PC-3 (cell line): ENCODE results near the gene BCAS4.

Experiments
- EZH2 ChIP-seq: fragments of 300-600 bp; sonication (generic); IDR thresholded peaks from one replicate; pipeline ENCODE4 v1.6.1; 2017; ENCODE audit warnings: antibody characterized with exemption, mild to moderate bottlenecking, low read length; ENCODE audit not compliant: unreplicated experiment
- EZH2phosphoT487 ChIP-seq: fragments of 300-600 bp; sonication (generic); IDR thresholded peaks from 2 replicates; pipeline ENCODE4 v1.6.1; 2018; ENCODE audit warnings: mild to moderate bottlenecking, antibody characterized with exemption, low read length, borderline replicate concordance
- TF ChIP-seq, protein P1 (sequence below): fragments of 300-600 bp; sonication (generic); conservative IDR thresholded peaks from 2 replicates; pipeline ENCODE4 v1.5.1; 2017; ENCODE audit warnings: antibody characterized with exemption, low read depth, mild to moderate bottlenecking, low read length

DNA sequence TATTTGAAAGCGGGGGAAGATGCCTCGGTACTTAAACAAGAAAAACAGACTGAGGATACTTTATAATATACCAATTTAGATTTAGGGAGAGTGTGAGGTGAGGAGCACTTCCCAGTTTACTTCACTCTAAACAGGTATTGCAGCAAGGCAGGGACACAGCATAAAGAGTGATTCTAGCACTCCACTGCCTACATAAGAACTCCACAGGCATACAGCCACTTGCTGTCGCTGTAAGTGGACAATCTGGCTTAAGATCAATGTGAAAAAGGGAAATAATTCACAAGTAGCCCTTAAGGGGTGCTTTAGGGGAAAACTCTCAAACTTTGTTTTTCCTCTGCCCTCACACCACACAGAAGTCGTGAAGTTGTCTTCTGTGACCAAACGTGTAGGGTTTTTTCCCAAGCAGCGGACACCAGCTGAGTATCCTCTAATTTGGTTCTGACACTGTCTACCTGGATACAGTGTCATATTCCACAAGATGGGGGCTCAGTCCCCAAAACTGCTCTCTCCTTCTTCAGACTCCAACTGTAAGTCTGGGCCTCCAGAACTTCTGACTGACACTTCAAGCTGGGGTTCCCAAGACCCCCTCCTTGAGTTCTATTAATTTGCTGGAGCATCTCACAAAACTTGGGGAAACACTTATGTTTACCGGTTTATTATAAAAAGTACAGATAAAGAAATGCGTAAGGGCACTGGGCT is 127.1 kb downstream of the BCAS4 start:
- TF ChIP-seq, protein P1, sequence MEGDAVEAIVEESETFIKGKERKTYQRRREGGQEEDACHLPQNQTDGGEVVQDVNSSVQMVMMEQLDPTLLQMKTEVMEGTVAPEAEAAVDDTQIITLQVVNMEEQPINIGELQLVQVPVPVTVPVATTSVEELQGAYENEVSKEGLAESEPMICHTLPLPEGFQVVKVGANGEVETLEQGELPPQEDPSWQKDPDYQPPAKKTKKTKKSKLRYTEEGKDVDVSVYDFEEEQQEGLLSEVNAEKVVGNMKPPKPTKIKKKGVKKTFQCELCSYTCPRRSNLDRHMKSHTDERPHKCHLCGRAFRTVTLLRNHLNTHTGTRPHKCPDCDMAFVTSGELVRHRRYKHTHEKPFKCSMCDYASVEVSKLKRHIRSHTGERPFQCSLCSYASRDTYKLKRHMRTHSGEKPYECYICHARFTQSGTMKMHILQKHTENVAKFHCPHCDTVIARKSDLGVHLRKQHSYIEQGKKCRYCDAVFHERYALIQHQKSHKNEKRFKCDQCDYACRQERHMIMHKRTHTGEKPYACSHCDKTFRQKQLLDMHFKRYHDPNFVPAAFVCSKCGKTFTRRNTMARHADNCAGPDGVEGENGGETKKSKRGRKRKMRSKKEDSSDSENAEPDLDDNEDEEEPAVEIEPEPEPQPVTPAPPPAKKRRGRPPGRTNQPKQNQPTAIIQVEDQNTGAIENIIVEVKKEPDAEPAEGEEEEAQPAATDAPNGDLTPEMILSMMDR, result no peak
- TF ChIP-seq EZH2 (no peak), EZH2phosphoT487 (no peak)
